NCI-H345 treated with DMSO at 0.1 percent for 48 hours (cell line): ENCODE results near the gene SEZ6.

Experiments used
- DNase-seq: peaks from one replicate; lab custom pipeline; 2025; ENCODE audit not compliant: unreplicated experiment; lab: John Stamatoyannopoulos, UW

SEZ6 gene

DNA sequence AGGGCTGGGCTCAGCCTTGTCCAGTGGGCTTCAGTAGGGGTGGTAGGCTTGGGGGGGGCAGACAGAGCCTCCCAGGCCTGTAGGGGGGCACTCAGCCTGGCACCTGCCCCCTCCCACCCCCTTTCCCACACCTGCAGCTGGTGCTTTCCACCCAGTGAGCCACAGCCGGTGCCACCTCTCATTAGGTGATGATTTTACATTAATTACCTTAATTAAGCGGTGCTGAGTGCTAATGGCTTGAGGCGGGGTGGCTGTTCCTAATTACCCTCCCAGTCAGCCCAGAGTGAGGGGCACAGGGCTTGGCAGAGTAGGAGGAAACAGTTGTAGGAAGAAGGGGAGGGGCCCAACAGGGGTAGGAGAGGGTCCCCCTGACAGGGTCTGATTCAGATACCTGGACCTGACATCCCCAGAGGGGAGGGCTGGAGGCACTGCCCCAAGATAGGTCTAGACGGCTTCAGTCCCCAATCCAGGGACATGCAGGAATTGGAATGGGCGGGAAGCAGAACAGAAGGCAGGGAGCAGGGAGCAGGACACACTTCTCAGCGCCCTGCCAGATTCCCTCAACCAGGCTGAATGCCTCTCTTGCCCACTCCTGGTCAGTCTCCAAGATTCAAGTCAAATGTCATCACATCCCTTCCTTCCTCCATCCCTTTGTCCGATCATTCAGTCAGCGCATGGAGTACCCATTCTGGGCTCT, 28.0 kb downstream of the SEZ6 start:
- DNase-seq, result no peak

GRCh38 chr17:28975646-28976045, 30.2 kb downstream of the SEZ6 start:
- DNase-seq, result no peak

- DNase-seq, result no peak
Observed at GRCh38 chr17:28975031-28975430, 30.8 kb downstream of the SEZ6 start.

GRCh38 chr17:28974451-28974850, 31.4 kb downstream of the SEZ6 start:
- DNase-seq, result no peak

GRCh38 chr17:28973425-28973824, 32.4 kb downstream of the SEZ6 start:
- DNase-seq, result no peak

GRCh38 chr17:28972437-28972836, 33.4 kb downstream of the SEZ6 start:
- no peak for DNase-seq

GRCh38 chr17:28970879-28971278, 35.0 kb downstream of the SEZ6 start:
- DNase-seq, result no peak

GRCh38 chr17:28969706-28970393, 36.0 kb downstream of the SEZ6 start:
- no peak for DNase-seq

DNA sequence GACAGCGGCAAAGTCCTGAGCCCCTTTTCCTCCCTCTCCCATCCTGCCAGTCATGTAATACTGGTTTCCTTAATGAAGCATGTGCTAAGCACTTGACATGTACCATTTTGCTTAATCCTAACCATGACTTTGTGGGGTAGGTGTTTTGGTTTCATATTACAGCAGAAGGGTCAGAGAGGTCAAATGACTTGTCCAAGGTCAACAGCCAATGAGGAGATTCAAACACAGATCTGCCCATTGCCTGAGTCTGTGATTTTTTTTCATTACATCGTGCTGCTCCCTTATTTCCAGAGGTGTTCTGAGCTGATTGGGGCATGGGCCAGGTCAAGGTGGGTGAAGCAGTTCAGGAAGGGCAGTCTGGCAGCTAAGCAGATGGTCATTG, 36.9 kb downstream of the SEZ6 start:
- DNase-seq, result no peak

- DNase-seq, result no peak
Observed at GRCh38 chr17:28968231-28968913, 37.5 kb downstream of the SEZ6 start.

- DNase-seq, result no peak
Observed at GRCh38 chr17:28967221-28968135, 38.4 kb downstream of the SEZ6 start.

DNA sequence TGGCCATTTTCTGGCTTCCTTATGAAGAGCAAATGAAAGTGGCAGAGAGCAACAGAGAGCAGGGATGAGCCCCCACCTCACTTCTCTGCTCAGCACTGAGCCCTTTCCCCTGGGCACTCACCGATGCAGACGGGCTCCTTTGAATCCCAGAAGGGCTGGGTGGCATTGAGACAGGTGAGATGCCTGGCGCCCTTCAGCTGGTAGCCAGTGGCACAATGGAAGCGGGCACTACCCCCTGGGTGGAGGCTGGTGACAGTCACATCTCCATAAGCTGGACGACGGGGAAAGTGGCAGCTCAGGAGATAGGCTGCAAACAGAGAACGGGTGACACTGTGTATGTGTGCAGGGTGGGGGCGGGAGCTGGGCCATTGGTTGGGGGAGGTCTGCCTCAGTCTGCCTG, 42.0 kb downstream of the SEZ6 start:
- DNase-seq, result no peak

DNA sequence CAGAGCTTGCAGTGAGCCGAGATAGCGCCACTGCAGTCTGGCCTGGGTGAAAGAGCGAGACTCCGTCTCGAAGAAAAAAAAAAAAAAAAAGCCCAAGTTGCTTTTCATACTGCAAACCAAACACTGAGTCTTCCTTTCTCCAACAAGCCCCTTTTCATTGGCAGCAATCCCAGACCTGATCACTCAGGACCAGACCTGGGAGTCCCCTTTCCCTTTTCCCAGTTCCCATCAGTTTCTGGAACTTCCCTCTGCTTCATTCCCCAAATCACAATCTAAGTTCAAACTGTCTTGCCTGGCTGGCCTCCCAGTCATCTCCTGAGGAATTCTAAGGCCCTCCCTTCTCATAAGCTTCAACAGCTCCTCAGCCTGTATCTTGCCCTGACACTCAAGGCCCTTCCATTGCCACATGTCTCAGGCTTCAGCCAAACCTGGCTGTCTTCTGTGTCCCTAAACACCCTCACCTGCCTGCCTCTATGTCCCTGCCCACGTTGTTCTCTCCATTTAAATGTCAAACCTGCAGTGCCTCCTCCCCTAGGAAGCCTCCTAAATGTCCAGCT, 42.7 kb downstream of the SEZ6 start:
- DNase-seq, result no peak

DNA sequence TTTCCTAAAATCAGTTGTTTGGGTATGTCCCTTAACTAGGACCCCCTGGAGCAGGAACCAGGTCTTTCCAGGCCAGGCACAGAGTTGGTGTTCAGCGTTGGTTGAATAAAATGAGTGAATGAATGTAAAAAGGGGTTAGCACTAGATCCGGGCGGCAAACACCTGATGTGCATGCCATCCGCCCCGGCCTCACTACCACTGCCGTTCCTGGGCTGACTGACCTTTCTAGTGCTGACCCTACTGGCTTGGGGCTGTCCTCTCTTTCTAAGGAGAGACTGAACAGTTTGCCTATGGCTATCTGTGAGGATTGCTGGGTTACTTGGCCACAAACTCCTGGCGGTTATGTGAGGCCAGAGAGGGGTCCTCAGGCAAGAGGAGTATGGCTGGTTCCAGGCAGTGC, 44.4 kb downstream of the SEZ6 start:
- DNase-seq, result no peak

- DNase-seq, result no peak
Observed at GRCh38 chr17:28960256-28961061, 45.4 kb downstream of the SEZ6 start.

GRCh38 chr17:28959471-28959871, 46.4 kb downstream of the SEZ6 start:
- DNase-seq, result no peak

GRCh38 chr17:28958820-28959455, 46.9 kb downstream of the SEZ6 start:
- no peak for DNase-seq

GRCh38 chr17:28957992-28958355, 47.9 kb downstream of the SEZ6 start:
- DNase-seq, result no peak

GRCh38 chr17:28957277-28957991, 48.4 kb downstream of the SEZ6 start:
- no peak for DNase-seq
